ENCODE results near the gene CHN1. TPM values are rescaled to one million over a fixed set of nuclear protein-coding genes. Genes with fewer than 3 reads are reported as not detected.

CHN1 gene
- total RNA-seq, 2 experiments from 2014 or later = 0.62 to 1.2 TPM

- no peaks in the 10 kb centered on the region for H3K36me3 Mint-ChIP-seq (ENCODE audit: low read depth)
- ChIA-PET CTCF (no interaction called here), POLR2A (no interaction called here)
- no peak overlapping the region for H3K27ac Mint-ChIP-seq
- H3K27me3 Mint-ChIP-seq = no peaks in the 10 kb centered on the region
- H3K4me1 Mint-ChIP-seq = peaks cover 12% of the 10 kb centered on the region
- no peak overlapping the region for H3K4me3 Mint-ChIP-seq
- no peak for DNase-seq
- H3K9me3 Mint-ChIP-seq = no peaks in the 10 kb centered on the region
These were observed 219.0 kb downstream of the CHN1 start for GRCh38 chr2:174786066-174786725.

DNA sequence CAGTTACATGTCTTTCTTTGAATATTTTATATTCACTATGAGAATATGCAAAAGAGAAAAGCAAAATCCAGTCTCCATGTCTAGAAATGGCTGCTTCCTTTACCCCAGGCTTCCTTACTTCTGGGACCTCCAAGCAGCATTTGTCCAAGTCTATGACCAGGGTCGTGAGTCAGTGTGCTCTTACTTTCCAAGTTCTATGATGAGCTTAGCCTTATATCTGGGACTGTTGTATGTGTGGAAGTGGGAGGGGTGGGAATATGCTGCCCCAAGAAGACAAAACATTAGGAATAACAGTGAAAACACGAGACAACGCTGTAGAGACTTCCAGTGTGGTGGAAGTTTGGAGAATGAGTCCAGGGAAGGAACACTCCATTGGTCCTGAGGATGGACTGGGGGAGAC, 219.7 kb downstream of the CHN1 start:
- H3K4me3 Mint-ChIP-seq = no peak overlapping the region
- peaks cover 12% of the 10 kb centered on the region for H3K4me1 Mint-ChIP-seq
- ChIA-PET CTCF (no interaction called here), POLR2A (no interaction called here)
- H3K9me3 Mint-ChIP-seq = no peaks in the 10 kb centered on the region
- DNase-seq = no peak
- no peaks in the 10 kb centered on the region for H3K27me3 Mint-ChIP-seq
- H3K27ac Mint-ChIP-seq = no peak overlapping the region
- no peaks in the 10 kb centered on the region for H3K36me3 Mint-ChIP-seq (ENCODE audit: low read depth)

- Mint-ChIP-seq H3K27me3 (no peaks in the 10 kb centered on the region), H3K4me1 (peaks cover 18% of the 10 kb centered on the region), H3K36me3 (ENCODE audit: low read depth) (no peaks in the 10 kb centered on the region), H3K27ac (no peak overlapping the region), H3K4me3 (no peak overlapping the region), H3K9me3 (no peaks in the 10 kb centered on the region)
- CTCF ChIA-PET = interaction anchor here (1.0 kb wide), 1 partner anchor 9 kb away, joined by 4 read pairs; no protein-coding TSS in a partner anchor
- DNase-seq = no peak
- POLR2A ChIA-PET = no interaction called here
These were observed 220.3 kb downstream of the CHN1 start for GRCh38 chr2:174784909-174785308.

DNA sequence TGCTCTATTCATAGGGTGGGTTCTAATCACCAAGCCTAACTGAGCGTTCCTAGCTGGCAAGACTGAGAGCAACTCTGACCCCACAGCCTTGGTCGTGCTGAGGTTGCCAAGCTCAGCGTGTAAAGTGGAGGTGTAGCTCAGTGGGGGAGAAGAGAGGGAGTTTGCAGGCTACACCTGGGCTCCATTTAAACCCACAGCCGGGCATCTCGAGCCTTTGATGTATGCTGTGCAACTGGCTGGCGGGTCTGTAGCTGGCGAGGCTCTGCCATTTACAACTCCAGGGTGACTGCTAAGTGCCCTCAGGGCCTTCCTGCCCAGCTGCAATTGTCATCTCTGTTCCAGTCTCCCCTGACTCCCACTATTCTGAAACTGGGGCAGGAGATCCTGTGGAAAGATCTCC, 220.9 kb downstream of the CHN1 start:
- POLR2A ChIA-PET = interaction anchor here (0.6 kb wide), 1 partner anchor 30 kb away, joined by 4 read pairs; no protein-coding TSS in a partner anchor
- CTCF ChIA-PET = interaction anchor here (1.0 kb wide), 1 partner anchor 8 kb away, joined by 4 read pairs; no protein-coding TSS in a partner anchor
- DNase-seq = no peak
- Mint-ChIP-seq H3K4me3 (no peak overlapping the region), H3K27ac (no peak overlapping the region), H3K36me3 (ENCODE audit: low read depth) (no peaks in the 10 kb centered on the region), H3K27me3 (no peaks in the 10 kb centered on the region), H3K4me1 (peaks cover 20% of the 10 kb centered on the region), H3K9me3 (no peaks in the 10 kb centered on the region)

GRCh38 chr2:174781996-174782395, 223.2 kb downstream of the CHN1 start:
- DNase-seq = no peak
- Mint-ChIP-seq H3K4me3 (no peak overlapping the region), H3K36me3 (ENCODE audit: low read depth) (no peaks in the 10 kb centered on the region), H3K9me3 (no peaks in the 10 kb centered on the region), H3K27ac (no peak overlapping the region), H3K4me1 (peaks cover 31% of the 10 kb centered on the region), H3K27me3 (no peaks in the 10 kb centered on the region)
- ChIA-PET CTCF (interaction anchor here (1.2 to 1.8 kb wide), 3 partner anchors 18 to 83 kb away, joined by 3 to 5 read pairs (median 4); partner anchors contain the start of gene CHRNA1), POLR2A (no interaction called here)

GRCh38 chr2:174781298-174781697, 223.9 kb downstream of the CHN1 start:
- no peak for DNase-seq
- ChIA-PET CTCF (interaction anchor here (0.8 to 1.8 kb wide), 3 partner anchors 14 to 82 kb away, joined by 3 to 5 read pairs (median 4); partner anchors contain the start of gene CHRNA1), POLR2A (no interaction called here)
- H3K36me3 Mint-ChIP-seq (ENCODE audit: low read depth) = no peaks in the 10 kb centered on the region
- no peak overlapping the region for H3K27ac Mint-ChIP-seq
- H3K4me1 Mint-ChIP-seq = peaks cover 38% of the 10 kb centered on the region
- no peaks in the 10 kb centered on the region for H3K27me3 Mint-ChIP-seq
- H3K4me3 Mint-ChIP-seq = no peak overlapping the region
- no peaks in the 10 kb centered on the region for H3K9me3 Mint-ChIP-seq

GRCh38 chr2:174780856-174781255, 224.3 kb downstream of the CHN1 start:
- CTCF ChIA-PET = interaction anchor here (0.8 to 1.8 kb wide), 4 partner anchors 12 to 82 kb away, joined by 3 to 5 read pairs (median 4); partner anchors contain the start of gene CHRNA1
- no peaks in the 10 kb centered on the region for H3K27me3 Mint-ChIP-seq
- H3K4me3 Mint-ChIP-seq = no peak overlapping the region
- POLR2A ChIA-PET = no interaction called here
- peaks cover 42% of the 10 kb centered on the region for H3K4me1 Mint-ChIP-seq
- no peaks in the 10 kb centered on the region for H3K36me3 Mint-ChIP-seq (ENCODE audit: low read depth)
- no peak for DNase-seq
- no peak overlapping the region for H3K27ac Mint-ChIP-seq
- H3K9me3 Mint-ChIP-seq = no peaks in the 10 kb centered on the region

DNA sequence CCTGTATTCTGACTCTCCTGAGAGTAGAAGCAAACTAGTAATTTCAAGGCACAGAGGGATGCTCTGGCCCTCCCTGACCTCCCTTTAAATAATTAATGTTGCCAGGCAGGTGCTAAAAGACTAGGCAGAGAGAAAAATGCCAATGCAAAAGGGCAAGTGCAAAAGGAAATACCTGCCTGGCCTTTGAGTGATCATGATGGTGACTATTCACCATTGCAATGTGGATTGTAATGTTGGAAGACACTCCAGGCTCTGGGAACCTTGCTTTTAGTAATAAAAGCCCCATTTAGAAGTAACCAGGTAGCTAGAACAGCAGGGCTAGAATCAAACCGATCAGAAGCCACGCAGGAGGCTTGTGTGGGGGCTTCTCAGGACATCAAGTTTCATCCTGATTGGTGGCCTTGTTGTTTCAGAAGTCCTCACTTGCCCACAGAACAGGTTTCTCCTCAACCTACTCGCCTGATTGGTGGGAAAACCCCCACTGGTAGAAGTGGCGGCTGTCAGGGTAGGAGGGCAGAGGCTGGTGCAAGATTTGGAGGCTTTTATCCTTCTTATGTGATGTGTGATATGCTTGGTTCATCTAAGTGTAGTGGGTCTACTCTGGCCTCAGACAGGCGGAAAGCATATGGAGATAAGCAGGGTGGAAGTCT, 224.9 kb downstream of the CHN1 start:
- ChIA-PET CTCF (interaction anchor here (0.9 to 1.3 kb wide), 2 partner anchors 12 to 16 kb away, joined by 3 to 4 read pairs; partner anchors contain the start of gene CHRNA1), POLR2A (no interaction called here)
- no peak overlapping the region for H3K27ac Mint-ChIP-seq
- H3K9me3 Mint-ChIP-seq = no peaks in the 10 kb centered on the region
- H3K4me1 Mint-ChIP-seq = peaks cover 47% of the 10 kb centered on the region
- no peak for DNase-seq
- H3K4me3 Mint-ChIP-seq = no peak overlapping the region
- no peaks in the 10 kb centered on the region for H3K27me3 Mint-ChIP-seq
- no peaks in the 10 kb centered on the region for H3K36me3 Mint-ChIP-seq (ENCODE audit: low read depth)

GRCh38 chr2:174779361-174779928, 225.7 kb downstream of the CHN1 start:
- Mint-ChIP-seq H3K27ac (peak overlapping the region; percentile 87), H3K4me1 (peaks cover 51% of the 10 kb centered on the region)
- CTCF ChIA-PET = interaction anchor here (0.6 kb wide), 1 partner anchor 15 kb away, joined by 3 read pairs; no protein-coding TSS in a partner anchor

GRCh38 chr2:174778085-174778981, 226.8 kb downstream of the CHN1 start:
- H3K27me3 Mint-ChIP-seq = peaks cover 2% of the 10 kb centered on the region
- H3K4me1 Mint-ChIP-seq = peaks cover 51% of the 10 kb centered on the region
- no peaks in the 10 kb centered on the region for H3K36me3 Mint-ChIP-seq (ENCODE audit: low read depth)
- POLR2A ChIA-PET = no interaction called here
- DNase-seq = peak; percentile 88
- H3K27ac Mint-ChIP-seq = peak overlapping the region; percentile 87
- H3K9me3 Mint-ChIP-seq = no peaks in the 10 kb centered on the region
- CTCF ChIA-PET = interaction anchor here (1.0 kb wide), 1 partner anchor 79 kb away, joined by 4 read pairs; no protein-coding TSS in a partner anchor
- H3K4me3 Mint-ChIP-seq = peak overlapping the region; percentile 3

More at GRCh38 chr2:174779361-174779928, 225.7 kb downstream of the CHN1 start:
- POLR2A ChIA-PET = no interaction called here
- Mint-ChIP-seq H3K4me3 (no peak overlapping the region), H3K36me3 (ENCODE audit: low read depth) (no peaks in the 10 kb centered on the region), H3K27me3 (no peaks in the 10 kb centered on the region), H3K9me3 (no peaks in the 10 kb centered on the region)
- DNase-seq = no peak

GRCh38 chr2:174777347-174778084, 227.7 kb downstream of the CHN1 start:
- CTCF ChIA-PET = interaction anchor here (0.6 to 1.0 kb wide), 2 partner anchors 61 to 78 kb away, joined by 3 to 4 read pairs; no protein-coding TSS in a partner anchor
- Mint-ChIP-seq H3K36me3 (ENCODE audit: low read depth) (no peaks in the 10 kb centered on the region), H3K4me3 (no peak overlapping the region), H3K4me1 (peaks cover 51% of the 10 kb centered on the region), H3K9me3 (no peaks in the 10 kb centered on the region), H3K27ac (peak overlapping the region; percentile 87), H3K27me3 (peaks cover 2% of the 10 kb centered on the region)
- DNase-seq = no peak
- POLR2A ChIA-PET = no interaction called here

- Mint-ChIP-seq H3K36me3 (ENCODE audit: low read depth) (no peaks in the 10 kb centered on the region), H3K4me1 (peaks cover 51% of the 10 kb centered on the region), H3K9me3 (no peaks in the 10 kb centered on the region), H3K27ac (no peak overlapping the region), H3K4me3 (no peak overlapping the region), H3K27me3 (peaks cover 2% of the 10 kb centered on the region)
- no peak for DNase-seq
- ChIA-PET POLR2A (no interaction called here), CTCF (interaction anchor here (1.2 kb wide), 1 partner anchor 8 kb away, joined by 4 read pairs; no protein-coding TSS in a partner anchor)
These were observed 228.5 kb downstream of the CHN1 start for GRCh38 chr2:174776675-174777074.

Data from activated CD4-positive, alpha-beta T cell treated with anti-CD3 and anti-CD28 coated beads, Interleukin-2, amount 10 ng/mL, durations not matched to agents 7 days and 5 days (primary cell).